Sigmoid colon (tissue), 7 donors: Measurements from ENCODE around the gene TNFRSF21. TPM values are rescaled to one million over a fixed set of nuclear protein-coding genes. Genes with fewer than 3 reads are reported as not detected.

Source experiments
- DNase-seq: peaks from one replicate; pipeline ENCODE4 v3.0.0-alpha.2; 2019
- H3K27ac ChIP-seq, 4 donors: fragments of 200-600 bp; sonication (generic); one replicate each; pipeline ENCODE4 v1.5.1; 2016 to 2019; ENCODE audit warnings: mild to moderate bottlenecking in 1 of 4
- H3K27me3 ChIP-seq, 3 donors: fragments of 200-600 bp; sonication (generic); one replicate each; pipeline ENCODE4 v1.5.1; 2019; ENCODE audit warnings: mild to moderate bottlenecking in 1 of 3
- H3K36me3 ChIP-seq, 4 donors: fragments of 200-600 bp; sonication (generic); one replicate each; pipeline ENCODE4 v1.5.1; 2016 to 2019
- H3K4me1 ChIP-seq, 4 donors: fragments of 200-600 bp; sonication (generic); one replicate each; pipeline ENCODE4 v1.5.1; 2017 to 2019
- H3K4me3 ChIP-seq, 4 donors: fragments of 200-600 bp; sonication (generic); one replicate each; pipeline ENCODE4 v1.5.1; 2017 to 2019; ENCODE audit warnings: mild to moderate bottlenecking in 2 of 4, moderate library complexity in 1 of 4
- H3K9me3 ChIP-seq, 4 donors: fragments of 200-600 bp in 3 of 4; sonication (generic) in 3 of 4; one replicate each; pipeline versions ENCODE4 v1.5.1 to v1.6.1; 2013 to 2019
- EP300 ChIP-seq, 4 donors: sonication (generic); formaldehyde crosslinking; IDR thresholded peaks; one replicate each; pipeline ENCODE4 v1.6.1; 2017; ENCODE audit warnings: antibody characterized with exemption in 4 of 4
- POLR2A ChIP-seq, 2 donors: fragments of 450-650 bp; IDR thresholded peaks; one replicate each; pipeline ENCODE4 v1.6.1; 2016; ENCODE audit warnings: antibody characterized with exemption in 2 of 2, mild to moderate bottlenecking in 2 of 2, moderate library complexity in 2 of 2
- POLR2AphosphoS5 ChIP-seq, 4 donors: sonication (generic); formaldehyde crosslinking; IDR thresholded peaks; one replicate each; pipeline ENCODE4 v1.6.1; 2017; ENCODE audit warnings: antibody characterized with exemption in 4 of 4
- WGBS, 2 donors: extraction: QIAGEN DNeasy Blood & Tissue Kit; methylation state at CpG; one replicate each; pipeline ENCODE4 v1.1.7; 2013; 5-methylcytosine and 5-hydroxymethylcytosine counted together
- intact Hi-C: fragments of 100-400 bp; cut with DNase I; formaldehyde crosslinking; loops from one replicate; pipeline ENCODE4 v1.15.1; 2023
- polyA plus RNA-seq, 3 donors: library from polyadenylated mRNA; stranded (reverse); fragments of 200-250 nt; gene quantifications; one replicate each; pipeline ENCODE4 v1.2.3, GENCODE V29; 2013
- total RNA-seq, 4 donors: library from RNA; depleted of rRNA; stranded (reverse); fragments of >200 nt; gene quantifications; one replicate each; pipeline ENCODE4 v1.1.0, GENCODE V29; 2016
- TF ChIP-seq, protein P1 (sequence below), 4 experiments: fragments of 450-650 bp in 3 of 4; fragments of 200-600 bp in 1 of 4; IDR thresholded peaks; one replicate each; pipeline ENCODE4 v1.5.1; 2016 to 2019; ENCODE audit warnings: antibody characterized with exemption in 4 of 4, mild to moderate bottlenecking in 3 of 4, moderate library complexity in 2 of 4
- donor health status: healthy with polysubstance abuse.
- donor health status: Bipolar disorder and iron deficiency.
- donor health status: healthy.

The TNFRSF21 gene
- total and polyA plus RNA-seq, 7 donors: 15.8 to 49.9 (median 25.3) TPM

DNA sequence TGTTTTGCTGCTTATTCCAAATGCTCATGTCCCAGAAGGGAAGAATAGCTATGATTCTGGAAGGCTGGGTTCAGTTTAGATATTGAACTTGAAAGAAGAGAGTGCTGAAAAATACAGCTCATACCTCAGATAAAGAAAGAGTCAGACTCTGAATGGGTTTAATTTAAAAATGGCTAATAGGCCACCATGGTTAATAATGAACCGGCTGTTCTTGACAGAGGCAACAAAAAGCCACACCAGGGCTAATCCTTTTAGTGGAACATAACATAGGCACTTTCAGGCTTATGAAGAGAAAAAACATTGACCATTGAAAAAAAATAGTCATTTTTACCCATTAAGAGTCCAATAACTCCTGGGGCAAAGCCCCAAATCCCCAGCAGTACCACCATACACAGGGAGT lies 59.4 kb downstream of the TNFRSF21 start:
- intact Hi-C loops: no loop called here
- H3K27ac ChIP-seq: no peak overlapping the region
- peaks cover 0 to 22% (median 3%) of the 10 kb centered on the region in 4 donors for H3K36me3 ChIP-seq
- peaks cover 0 to 38% (median 19%) of the 10 kb centered on the region in 4 donors for H3K4me1 ChIP-seq
- no peak for DNase-seq
- H3K27me3 ChIP-seq: no peaks in the 10 kb centered on the region
- TF ChIP-seq POLR2A (IDR thresholded peaks at IDR 0.05) (no peak), EP300 (IDR thresholded peaks at IDR 0.05) (no peak), POLR2AphosphoS5 (IDR thresholded peaks at IDR 0.05) (no peak)
- TF ChIP-seq, protein P1, sequence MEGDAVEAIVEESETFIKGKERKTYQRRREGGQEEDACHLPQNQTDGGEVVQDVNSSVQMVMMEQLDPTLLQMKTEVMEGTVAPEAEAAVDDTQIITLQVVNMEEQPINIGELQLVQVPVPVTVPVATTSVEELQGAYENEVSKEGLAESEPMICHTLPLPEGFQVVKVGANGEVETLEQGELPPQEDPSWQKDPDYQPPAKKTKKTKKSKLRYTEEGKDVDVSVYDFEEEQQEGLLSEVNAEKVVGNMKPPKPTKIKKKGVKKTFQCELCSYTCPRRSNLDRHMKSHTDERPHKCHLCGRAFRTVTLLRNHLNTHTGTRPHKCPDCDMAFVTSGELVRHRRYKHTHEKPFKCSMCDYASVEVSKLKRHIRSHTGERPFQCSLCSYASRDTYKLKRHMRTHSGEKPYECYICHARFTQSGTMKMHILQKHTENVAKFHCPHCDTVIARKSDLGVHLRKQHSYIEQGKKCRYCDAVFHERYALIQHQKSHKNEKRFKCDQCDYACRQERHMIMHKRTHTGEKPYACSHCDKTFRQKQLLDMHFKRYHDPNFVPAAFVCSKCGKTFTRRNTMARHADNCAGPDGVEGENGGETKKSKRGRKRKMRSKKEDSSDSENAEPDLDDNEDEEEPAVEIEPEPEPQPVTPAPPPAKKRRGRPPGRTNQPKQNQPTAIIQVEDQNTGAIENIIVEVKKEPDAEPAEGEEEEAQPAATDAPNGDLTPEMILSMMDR (IDR thresholded peaks at IDR 0.05): no peak
- no peaks in the 10 kb centered on the region for H3K9me3 ChIP-seq
- no peak overlapping the region for H3K4me3 ChIP-seq
- WGBS, 2 donors: 92 to 96% methylated on average over 1 of the region's 1 CpG

DNA sequence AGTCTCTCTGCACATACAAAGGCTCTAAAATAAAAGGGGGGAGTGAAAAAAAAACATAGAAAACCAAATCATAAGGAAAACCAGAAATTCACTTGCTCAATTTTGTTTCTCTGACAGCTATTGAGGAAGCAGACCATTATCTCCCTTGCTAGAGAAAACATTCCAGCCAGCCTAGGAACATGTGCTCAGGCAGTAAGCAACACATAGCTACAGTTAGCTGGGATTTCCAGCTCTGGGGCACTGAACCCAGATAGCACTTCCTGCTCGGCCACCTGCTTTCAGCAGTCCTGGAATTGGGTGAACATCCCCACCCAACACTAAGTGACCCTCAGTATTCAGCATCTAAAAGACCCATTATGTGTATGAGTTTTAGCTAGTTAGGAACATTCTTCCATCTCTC lies 61.3 kb downstream of the TNFRSF21 start:
- no peak overlapping the region for H3K4me3 ChIP-seq
- peaks cover 0 to 22% (median 3%) of the 10 kb centered on the region in 4 donors for H3K36me3 ChIP-seq
- H3K27me3 ChIP-seq: no peaks in the 10 kb centered on the region
- TF ChIP-seq, protein P1 (IDR thresholded peaks at IDR 0.05): no peak
- TF ChIP-seq POLR2AphosphoS5 (IDR thresholded peaks at IDR 0.05) (no peak), POLR2A (IDR thresholded peaks at IDR 0.05) (no peak), EP300 (IDR thresholded peaks at IDR 0.05) (no peak)
- intact Hi-C loops: no loop called here
- 69 to 72% methylated on average over 1 of the region's 1 CpG for WGBS, 2 donors
- H3K4me1 ChIP-seq: peaks cover 0 to 46% (median 23%) of the 10 kb centered on the region in 4 donors
- DNase-seq: no peak
- no peaks in the 10 kb centered on the region for H3K9me3 ChIP-seq
- peak overlapping the region in 1 of 4 donors; percentile 61 for H3K27ac ChIP-seq

DNA sequence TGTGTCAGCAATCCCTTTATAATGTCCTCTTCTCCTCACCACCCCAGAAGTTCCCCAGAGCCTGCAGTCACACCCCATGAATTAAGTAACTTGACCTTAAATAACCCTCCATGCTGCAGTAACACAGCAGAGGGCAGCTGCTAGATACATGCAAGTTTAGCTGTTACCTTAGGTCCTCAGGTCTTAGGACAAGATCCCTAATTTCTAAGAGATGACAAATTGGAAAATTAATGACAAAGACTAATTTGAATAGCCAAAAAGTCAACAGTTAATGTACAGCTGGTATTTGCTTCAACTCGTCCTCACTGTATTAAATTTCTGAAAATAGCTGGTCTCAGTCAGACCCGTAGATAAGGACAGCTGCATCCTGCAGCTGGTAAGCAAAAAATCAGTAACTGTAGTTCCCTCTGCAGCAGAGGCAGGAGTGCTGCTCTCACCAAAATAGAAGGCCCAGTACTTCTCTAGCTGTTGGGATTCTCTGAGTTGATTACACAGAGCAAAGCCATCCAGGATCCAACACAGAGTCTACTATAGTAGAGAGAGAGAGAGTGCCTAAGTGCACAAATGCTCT lies 62.4 kb downstream of the TNFRSF21 start:
- TF ChIP-seq POLR2A (IDR thresholded peaks at IDR 0.05): no peak
- peak in 2 of 4 donors; percentile 15 to 22 for TF ChIP-seq POLR2AphosphoS5 (IDR thresholded peaks at IDR 0.05)
- TF ChIP-seq, protein P1 (IDR thresholded peaks at IDR 0.05): no peak
- TF ChIP-seq EP300 (IDR thresholded peaks at IDR 0.05): peak in 1 of 4 donors; percentile 2
- intact Hi-C loops: no loop called here
- peak; percentile 68 for DNase-seq
- 40 to 51% methylated on average over 2 of the region's 2 CpGs for WGBS, 2 donors
- Histone ChIP-seq H3K4me1 (peaks cover 0 to 56% (median 33%) of the 10 kb centered on the region in 4 donors), H3K4me3 (no peak overlapping the region), H3K36me3 (peaks cover 0 to 10% (median 0%) of the 10 kb centered on the region in 4 donors), H3K27ac (peak overlapping the region in 3 of 4 donors; percentile 35 to 61 (median 58)), H3K9me3 (no peaks in the 10 kb centered on the region), H3K27me3 (no peaks in the 10 kb centered on the region)

DNA sequence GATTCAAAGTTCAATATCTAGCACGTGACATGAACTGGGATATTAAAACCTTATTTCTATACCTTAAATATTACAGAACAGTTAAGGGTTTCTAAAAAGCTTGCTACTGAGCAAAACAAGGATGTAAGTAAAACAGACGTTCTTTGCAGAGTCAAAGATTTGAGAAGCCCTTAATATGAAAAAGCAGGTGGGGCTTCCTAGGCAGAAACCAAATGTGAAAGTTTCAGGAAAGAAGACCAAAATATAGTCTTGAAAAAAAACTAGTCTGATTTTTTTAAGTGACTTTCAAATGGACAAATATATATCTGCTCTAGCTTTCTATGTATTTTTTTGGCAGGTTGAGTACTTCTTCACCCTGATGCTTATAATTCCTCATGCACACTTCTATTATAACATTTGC lies 63.2 kb downstream of the TNFRSF21 start:
- peaks cover 0 to 3% (median 0%) of the 10 kb centered on the region in 4 donors for H3K36me3 ChIP-seq
- WGBS, 2 donors: 38 to 47% methylated on average over 2 of the region's 2 CpGs
- no peak overlapping the region for H3K4me3 ChIP-seq
- peak overlapping the region in 3 of 4 donors; percentile 35 to 61 (median 58) for H3K27ac ChIP-seq
- H3K4me1 ChIP-seq: peaks cover 0 to 64% (median 40%) of the 10 kb centered on the region in 4 donors
- TF ChIP-seq EP300 (IDR thresholded peaks at IDR 0.05) (no peak), POLR2AphosphoS5 (IDR thresholded peaks at IDR 0.05) (no peak), POLR2A (IDR thresholded peaks at IDR 0.05) (no peak)
- TF ChIP-seq, protein P1 (IDR thresholded peaks at IDR 0.05): no peak
- no peaks in the 10 kb centered on the region for H3K9me3 ChIP-seq
- H3K27me3 ChIP-seq: no peaks in the 10 kb centered on the region
- DNase-seq: no peak
- intact Hi-C loops: no loop called here
